HG03571 (cell line): ENCODE measurements around the gene MSH5.

Source experiments
- ATAC-seq: cut with Tn5 transposase; IDR thresholded peaks from one replicate; pipeline ENCODE4 v1.9.1; 2021; ENCODE audit not compliant: unreplicated experiment

The MSH5 gene

GRCh38 chr6:31712296-31712695 is 27.5 kb upstream of the MSH5 start:
- ATAC-seq: no peak

- no peak for ATAC-seq
Observed at GRCh38 chr6:31713465-31713864, 26.3 kb upstream of the MSH5 start.

GRCh38 chr6:31713991-31714684 is 25.7 kb upstream of the MSH5 start:
- no peak for ATAC-seq

DNA sequence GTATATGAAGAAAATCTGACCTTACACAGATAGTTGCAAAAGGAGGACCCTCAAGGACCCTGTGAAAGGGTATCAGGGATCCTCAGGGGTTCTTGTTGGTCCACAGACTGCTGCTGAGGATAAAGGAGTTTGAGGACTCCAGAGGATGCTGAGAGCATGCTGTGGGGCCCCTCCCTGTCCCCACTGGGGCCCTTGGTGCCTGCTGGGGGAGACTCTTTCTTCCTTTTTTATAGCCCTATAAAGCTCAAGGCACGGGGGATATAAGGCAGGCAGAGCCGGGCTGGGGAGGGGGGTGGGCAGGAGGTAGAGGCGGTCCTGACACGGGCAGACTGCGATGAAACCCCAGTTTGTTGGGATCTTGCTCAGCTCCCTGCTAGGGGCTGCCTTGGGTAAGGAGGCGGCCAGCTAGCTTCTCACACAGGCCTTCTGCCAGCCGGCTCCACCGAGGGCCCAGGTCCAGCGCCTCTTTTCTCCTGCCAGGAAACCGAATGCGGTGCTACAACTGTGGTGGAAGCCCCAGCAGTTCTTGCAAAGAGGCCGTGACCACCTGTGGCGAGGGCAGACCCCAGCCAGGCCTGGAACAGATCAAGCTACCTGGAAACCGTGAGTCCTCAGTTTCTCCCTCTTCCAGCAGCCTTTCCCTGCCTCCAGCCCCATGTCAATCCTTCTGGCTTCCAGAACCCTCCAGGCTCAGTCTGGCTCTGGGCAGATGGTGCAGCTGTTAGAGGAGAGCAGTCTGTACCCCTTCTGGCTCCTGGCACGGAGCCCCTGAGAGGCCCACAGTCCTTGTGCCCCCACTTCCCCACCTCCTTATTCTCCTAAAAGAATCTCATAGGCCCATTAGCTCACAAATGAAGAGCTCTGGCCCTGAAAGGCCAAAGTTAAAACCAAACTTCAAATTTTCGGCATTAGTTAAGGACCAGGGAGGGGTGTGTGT is 24.5 kb upstream of the MSH5 start, which contains the start of gene LY6G6D:
LY6G6D (plus strand) TSS at position 327 of the 937 bp plus-strand sequence; CDS start at position 335, 8 bp downstream.
- ATAC-seq: no peak

- ATAC-seq: no peak
Observed at GRCh38 chr6:31717499-31718222, 22.1 kb upstream of the MSH5 start.

- no peak for ATAC-seq
Observed at GRCh38 chr6:31718265-31718664, 21.5 kb upstream of the MSH5 start.

DNA sequence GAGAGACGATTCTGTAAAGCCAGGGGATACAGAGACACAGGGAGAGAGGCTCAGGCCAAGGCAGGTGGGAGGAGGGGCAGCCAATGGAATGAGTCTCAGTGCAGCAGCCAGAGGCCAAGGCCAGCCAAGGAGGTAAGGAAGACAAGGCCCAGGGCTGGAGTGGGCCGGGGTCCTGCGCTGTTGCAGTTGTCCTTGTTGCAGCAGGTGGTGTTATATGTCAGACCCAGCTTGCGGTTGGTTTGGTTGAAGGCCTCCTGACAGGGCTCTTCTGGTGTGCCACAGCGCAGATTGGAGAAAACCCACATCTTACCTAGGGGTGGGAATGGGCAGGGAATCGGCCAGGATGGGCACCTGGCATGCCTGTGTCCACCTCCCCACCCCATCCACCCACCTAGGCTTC is 20.8 kb upstream of the MSH5 start:
- no peak for ATAC-seq

DNA sequence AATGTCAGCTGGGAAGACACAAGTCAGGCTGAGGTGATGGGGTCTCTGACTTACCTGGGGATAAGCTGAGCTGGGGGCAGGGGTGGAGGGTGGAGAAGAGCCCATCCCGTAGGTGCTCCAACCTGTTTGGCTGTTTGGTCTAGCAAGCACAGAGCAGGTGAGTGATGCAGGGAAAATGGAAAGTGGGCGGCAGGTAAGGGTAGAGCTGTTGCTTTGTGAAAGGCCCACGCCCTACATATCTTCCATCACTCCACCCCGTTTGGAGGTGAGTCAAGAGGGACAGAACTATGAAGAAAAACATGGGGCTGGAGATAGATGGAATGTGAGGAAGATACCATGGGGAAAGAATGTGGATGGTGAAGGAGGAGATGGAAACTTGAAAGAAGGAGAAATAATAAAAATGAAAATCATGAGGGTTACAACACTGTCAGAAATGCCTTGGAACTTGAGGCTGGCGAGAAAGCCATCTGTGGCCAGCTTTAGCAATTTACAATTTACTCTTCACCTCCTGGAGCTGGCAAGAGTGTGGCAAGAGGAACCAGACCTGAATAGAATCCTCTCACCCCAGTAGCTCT is 19.5 kb upstream of the MSH5 start:
- ATAC-seq: no peak

GRCh38 chr6:31721351-31722020 is 18.3 kb upstream of the MSH5 start, which contains the start of gene LY6G6C:
Gene LY6G6C, minus strand, starts transcription at chr6:31721746. Its CDS starts 67 bp downstream, at chr6:31721679.
- no peak for ATAC-seq

- ATAC-seq: no peak
Observed at GRCh38 chr6:31722173-31722572, 17.6 kb upstream of the MSH5 start.

GRCh38 chr6:31723245-31723979 is 16.4 kb upstream of the MSH5 start, which contains the start of gene MPIG6B:
Gene MPIG6B, plus strand, starts transcription at chr6:31723373. Its CDS starts 11 bp downstream, at chr6:31723384.
- ATAC-seq: no peak

- ATAC-seq: no peak
Observed at GRCh38 chr6:31723980-31724691, 15.7 kb upstream of the MSH5 start.

DNA sequence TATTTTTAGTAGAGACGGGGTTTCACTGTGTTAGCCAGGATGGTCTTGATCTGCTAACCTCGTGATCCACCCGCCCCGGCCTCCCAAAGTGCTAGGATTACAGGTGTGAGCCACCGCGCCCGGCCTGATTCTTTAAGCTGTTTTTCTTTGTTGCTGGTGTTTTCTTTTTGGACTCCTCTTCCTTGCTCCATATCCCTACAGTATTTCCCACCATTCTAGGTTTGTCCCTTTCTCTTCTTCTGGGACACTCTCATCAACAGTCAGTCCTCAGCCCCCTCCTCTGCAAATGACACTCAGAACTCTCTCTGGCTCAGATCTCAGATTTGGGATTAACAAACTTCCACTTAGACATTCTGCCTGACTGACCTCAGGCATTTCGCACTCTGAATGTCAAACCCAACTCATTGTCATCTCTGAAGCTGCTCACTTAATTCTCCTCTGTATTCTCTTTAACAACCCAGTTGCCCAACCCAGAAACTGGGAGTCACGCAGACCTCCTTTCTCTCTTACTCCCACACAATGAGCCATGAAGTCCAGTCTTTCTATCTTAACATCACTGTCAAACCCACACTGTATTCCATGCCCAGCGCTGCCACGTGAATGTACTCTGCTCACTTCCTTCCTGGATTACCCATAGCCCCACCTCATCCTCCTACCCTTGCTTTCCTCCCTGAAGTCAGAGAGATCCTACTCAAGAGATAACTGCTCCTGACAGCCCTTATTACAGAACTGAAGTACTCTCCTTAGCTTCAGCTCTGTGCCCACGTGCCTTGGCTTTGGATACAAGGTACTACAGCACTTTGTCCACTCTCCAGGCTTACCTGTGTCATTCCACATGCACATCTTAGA is 14.1 kb upstream of the MSH5 start:
- no peak for ATAC-seq

DNA sequence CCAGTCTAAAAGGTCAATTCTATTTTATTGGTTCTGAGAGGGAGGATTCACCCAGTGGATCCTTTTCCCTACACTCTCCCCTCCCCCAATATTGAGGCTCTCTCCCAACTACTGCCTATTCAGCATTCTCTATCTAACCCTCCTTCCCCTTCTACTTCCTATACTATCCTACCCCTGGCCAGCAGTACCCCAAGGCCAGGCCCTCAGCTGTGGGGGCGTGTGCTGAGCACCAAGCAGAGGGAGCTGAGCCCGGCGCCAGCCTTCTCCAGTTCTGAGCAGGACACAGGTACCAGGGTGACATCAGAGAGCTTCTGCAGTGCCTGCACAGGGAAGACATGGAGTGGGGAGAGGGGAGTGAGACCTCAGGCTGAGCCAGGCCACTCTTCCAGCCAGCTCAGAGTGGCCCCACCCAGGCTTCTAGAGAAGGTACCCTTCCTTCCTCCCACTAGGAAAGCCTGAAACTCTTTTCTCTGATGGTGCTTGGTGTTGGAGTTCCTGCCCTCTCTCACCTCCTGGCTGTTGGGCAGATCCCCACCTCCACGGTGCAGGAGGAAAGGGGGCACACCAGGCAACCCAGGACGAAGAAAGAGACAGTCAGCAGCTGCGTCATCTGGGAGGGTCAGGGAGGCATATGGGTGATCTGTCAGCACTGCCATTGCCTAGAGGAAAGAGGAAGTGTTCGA is 12.6 kb upstream of the MSH5 start:
- ATAC-seq: no peak

DNA sequence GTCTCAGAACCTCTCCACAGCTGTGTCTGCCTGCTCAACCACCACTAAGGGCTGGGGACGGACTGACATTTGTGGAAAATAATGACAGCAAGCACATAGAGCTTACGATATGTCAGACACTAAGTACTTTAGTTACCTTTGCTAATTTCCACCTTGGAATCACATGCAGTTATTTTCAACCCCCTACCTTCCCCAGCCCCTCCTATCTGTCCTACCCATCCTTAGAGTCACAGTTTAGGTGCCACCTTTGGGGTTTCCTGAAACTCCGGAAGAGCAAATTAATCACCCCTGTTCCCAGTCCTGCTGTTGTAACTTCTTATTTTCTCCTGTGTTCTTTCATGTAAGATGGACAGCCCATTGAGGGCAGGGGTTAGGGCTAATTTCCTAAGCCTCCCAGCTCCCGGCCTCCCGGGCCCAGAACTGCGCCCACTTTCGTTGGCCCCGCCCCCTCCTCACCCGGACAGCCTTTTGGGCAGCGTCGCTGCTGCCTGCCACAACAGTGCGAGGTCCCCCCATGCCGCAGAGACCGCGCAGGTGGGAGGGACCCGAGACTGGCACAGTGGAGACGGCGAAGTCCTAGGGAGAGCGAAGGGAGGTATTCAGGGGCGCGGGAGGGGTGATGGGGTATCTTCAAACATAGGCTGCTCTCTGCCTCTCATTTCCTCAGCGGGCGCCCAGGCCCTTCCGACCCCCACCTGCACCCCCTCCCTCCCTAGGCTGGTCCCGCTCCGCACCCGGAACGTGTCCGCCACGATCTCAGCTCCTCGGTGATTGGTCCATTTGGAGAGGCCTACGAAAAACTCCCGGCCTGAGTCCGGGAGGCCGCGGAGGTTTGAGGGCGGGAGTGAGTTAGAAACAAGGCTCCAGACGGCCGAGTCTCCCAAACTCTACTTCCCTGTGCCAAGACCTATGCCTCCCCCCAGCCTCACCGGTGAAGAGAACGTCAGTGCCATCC is 11.8 kb upstream of the MSH5 start:
- ATAC-seq: no peak

DNA sequence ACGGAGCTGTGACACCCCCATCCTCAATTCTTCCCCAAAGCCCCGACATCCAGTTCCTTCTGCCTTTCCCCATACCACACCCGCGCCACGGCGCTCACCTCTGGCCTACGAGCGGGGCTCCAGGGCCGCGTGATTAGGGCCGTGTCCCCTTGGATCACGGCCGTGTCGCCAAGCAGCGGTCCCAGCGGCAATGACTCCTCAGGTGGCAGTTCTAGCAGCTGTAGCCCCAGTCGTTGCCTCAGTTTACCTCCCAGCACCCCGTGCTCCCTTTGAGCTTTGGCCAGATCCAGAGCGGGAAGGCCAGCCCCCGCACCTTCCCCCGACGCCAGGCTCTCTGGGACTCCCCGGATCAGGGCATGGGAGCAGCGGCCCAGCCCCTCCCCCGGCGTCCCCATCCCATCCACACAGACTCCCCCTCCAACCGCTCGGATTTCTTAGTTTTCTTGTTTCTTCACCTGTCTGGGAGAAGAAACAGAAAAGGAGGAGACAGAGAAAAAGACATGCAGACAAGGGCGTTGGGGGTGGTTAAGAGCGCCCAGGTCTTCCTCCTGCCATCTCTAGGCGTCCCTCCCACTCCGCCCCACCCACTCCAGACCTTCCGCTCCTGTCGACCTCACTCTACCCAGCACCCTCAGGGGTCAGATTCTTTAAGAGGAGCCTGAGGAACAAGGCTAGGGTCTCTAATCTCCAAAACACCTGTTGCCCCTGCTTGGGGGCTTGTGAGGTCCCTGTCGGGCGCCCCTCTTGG is 10.9 kb upstream of the MSH5 start, which contains the start of gene DDAH2:
DDAH2 (minus strand) TSS at position 533 of the 748 bp plus-strand sequence; CDS start at position 395, 138 bp downstream.
- ATAC-seq: no peak
